NB4 (cell line): ENCODE measurements around the gene POU6F2.

Experiments used
- MYC ChIP-seq: IDR thresholded peaks from 2 replicates; pipeline ENCODE4 v1.6.1; 2011; ENCODE audit warnings: low read depth, low read length
- POLR2A ChIP-seq: IDR thresholded peaks from 2 replicates; pipeline ENCODE4 v1.6.1; 2011; ENCODE audit warnings: mild to moderate bottlenecking; ENCODE audit not compliant: insufficient read length; ENCODE audit errors: extremely low read depth
- TF ChIP-seq, protein P1 (sequence below): IDR thresholded peaks from one replicate; pipeline ENCODE4 v1.5.1; 2012; ENCODE audit warnings: low read depth, low read length
- TF ChIP-seq, protein P2 (sequence below): IDR thresholded peaks from 2 replicates; pipeline ENCODE4 v1.6.1; 2011; ENCODE audit warnings: low read depth, low read length

DNA sequence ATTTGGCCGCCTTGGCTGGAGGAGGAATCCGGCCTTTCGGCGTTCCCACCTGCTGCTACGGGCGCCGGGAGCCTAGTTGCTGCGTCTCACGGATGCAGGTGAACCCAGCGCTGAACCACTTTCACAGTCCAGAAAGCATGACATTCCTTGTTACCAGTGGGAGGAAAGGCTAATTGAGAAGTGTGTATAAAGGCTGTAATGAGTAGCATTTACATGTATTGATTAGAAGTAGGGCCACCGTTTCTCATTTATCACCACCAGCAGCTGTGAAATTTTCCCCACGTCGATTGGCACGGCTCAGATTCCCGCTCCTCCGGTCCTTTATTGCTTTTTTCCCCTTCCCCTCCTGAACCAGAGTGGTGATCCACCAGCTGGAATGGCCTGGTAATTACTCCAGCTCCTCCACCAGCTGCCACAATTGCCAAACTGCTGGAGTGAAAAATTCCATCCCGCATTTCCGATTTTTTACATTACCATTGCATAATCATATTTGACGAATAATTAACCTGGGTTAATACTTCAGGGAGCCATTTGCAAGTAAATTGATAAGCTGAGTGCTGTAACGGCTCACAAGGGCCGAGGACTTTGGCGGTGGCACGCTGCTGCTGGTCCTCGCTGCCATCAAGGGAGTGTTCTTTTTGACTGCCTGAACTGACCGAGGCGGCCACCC is 153.3 kb downstream of the POU6F2 start:
- TF ChIP-seq, protein P1, sequence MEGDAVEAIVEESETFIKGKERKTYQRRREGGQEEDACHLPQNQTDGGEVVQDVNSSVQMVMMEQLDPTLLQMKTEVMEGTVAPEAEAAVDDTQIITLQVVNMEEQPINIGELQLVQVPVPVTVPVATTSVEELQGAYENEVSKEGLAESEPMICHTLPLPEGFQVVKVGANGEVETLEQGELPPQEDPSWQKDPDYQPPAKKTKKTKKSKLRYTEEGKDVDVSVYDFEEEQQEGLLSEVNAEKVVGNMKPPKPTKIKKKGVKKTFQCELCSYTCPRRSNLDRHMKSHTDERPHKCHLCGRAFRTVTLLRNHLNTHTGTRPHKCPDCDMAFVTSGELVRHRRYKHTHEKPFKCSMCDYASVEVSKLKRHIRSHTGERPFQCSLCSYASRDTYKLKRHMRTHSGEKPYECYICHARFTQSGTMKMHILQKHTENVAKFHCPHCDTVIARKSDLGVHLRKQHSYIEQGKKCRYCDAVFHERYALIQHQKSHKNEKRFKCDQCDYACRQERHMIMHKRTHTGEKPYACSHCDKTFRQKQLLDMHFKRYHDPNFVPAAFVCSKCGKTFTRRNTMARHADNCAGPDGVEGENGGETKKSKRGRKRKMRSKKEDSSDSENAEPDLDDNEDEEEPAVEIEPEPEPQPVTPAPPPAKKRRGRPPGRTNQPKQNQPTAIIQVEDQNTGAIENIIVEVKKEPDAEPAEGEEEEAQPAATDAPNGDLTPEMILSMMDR = no peak
- TF ChIP-seq POLR2A = no peak
- TF ChIP-seq, protein P2, sequence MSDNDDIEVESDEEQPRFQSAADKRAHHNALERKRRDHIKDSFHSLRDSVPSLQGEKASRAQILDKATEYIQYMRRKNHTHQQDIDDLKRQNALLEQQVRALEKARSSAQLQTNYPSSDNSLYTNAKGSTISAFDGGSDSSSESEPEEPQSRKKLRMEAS = no peak
- no peak for TF ChIP-seq MYC
